T1000 (cell line): ENCODE data around the gene SCFD2.
"Not testable (repeated sequence)": the region's sequence is repeated elsewhere in the genome, so short reads cannot be mapped to it uniquely, and the experiment has no call there.

Source experiments
- DNase-seq: peaks from one replicate; lab custom pipeline; 2025; ENCODE audit warnings: mixed read lengths; lab: John Stamatoyannopoulos, UW

SCFD2 gene

DNA sequence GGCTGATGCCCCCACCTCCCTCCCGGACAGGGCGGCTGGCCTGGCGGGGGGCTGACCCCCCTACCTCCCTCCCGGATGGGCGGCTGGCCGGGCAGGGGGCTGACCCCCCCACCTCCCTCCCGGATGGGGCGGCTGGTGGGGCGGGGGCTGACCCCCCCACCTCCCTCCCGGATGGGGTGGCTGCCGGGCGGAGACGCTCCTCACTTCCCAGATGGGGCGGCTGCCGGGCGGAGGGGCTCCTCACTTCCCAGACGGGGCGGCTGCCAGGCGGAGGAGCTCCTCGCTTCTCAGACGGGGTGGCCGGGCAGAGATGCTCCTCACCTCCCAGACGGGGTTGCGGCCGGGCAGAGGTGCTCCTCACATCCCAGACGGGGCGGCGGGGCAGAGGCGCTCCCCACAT lies 127.5 kb downstream of the SCFD2 start:
- not testable (repeated sequence) for DNase-seq

DNA sequence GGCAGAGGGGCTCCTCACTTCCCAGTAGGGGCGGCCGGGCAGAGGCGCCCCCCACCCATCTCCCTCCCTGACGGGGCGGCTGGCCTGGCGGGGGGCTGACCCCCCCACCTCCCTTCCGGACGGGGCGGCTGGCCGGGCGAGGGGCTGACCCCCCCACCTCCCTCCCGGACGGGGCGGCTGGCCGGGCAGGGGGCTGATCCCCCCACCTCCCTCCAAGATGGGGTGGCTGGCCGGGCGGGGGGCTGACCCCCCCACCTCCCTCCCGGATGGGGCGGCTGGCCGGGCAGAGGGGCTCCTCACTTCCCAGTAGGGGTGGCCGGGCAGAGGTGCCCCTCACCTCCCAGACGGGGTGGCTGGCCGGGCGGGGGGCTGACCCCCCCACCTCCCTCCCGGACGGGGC lies 128.1 kb downstream of the SCFD2 start:
- DNase-seq: not testable (repeated sequence)

DNA sequence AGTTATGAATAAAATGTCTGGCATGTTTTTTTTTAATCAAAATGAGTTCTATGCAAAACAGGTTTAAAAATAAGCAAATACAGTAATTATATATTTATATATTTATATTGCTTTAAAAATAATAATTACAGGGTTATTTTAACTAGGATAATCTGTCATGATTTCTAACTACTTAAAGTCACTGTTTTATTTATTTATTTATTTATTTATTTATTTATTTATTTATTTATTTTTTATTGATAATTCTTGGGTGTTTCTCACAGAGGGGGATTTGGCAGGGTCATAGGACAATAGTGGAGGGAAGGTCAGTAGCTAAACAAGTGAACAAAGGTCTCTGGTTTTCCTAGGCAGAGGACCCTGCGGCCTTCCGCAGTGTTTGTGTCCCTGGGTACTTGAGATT lies 129.2 kb downstream of the SCFD2 start:
- not testable (repeated sequence) for DNase-seq

DNA sequence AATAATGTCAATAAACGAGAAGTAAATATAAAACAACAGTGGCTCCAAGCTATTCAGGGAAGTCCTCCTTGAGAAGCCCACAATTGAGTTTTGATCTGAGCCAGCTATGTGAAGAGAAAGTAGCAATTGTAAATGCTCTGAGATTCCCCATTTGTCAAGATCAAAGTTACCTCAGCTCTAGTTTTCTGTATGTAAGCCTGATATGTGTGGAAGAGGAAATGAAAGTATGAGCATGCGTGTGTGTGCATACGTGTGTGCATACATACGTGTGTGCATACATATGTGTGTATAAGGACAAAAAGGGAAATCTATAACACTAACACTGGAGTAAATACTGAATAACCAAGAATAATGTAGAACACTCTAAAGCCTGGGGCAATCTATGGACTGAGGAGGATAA lies 130.3 kb downstream of the SCFD2 start:
- DNase-seq: no peak

DNA sequence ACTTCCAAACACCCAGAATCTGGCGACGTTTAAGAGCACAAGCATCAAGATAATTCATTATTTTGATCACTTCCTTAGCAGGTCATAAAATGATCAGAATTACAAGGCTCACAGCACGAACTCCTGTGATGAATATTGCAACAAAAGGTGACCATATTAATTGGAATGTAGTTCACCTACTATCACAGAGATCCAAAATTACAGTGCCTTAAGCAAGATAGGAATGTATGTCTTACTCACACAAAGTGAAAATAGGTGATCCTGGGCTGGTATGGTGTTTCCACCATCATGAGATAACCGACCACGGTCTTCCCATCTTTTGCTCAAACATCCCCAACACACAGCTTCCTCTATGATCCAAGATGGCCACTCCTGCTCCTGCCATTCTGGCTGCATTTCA lies 131.2 kb downstream of the SCFD2 start:
- no peak for DNase-seq

DNA sequence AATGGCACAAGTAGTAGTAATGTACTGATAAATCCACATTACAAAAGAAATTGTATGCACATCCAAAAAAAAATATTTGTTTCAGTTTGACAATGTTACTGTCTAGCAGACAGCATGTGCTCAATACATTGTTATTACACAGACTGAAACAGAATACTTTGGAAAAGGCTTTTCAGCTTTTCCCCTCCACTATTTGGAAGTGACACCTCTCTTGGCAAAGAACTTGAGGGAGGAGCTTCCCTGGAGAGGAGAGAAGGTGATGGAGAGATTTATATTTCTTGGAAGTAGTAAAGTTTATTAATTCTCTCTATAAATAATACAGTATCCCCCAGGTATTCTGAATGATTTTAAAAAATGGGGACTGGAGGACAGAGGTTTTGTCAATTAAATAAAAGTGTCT lies 131.8 kb downstream of the SCFD2 start:
- no peak for DNase-seq

DNA sequence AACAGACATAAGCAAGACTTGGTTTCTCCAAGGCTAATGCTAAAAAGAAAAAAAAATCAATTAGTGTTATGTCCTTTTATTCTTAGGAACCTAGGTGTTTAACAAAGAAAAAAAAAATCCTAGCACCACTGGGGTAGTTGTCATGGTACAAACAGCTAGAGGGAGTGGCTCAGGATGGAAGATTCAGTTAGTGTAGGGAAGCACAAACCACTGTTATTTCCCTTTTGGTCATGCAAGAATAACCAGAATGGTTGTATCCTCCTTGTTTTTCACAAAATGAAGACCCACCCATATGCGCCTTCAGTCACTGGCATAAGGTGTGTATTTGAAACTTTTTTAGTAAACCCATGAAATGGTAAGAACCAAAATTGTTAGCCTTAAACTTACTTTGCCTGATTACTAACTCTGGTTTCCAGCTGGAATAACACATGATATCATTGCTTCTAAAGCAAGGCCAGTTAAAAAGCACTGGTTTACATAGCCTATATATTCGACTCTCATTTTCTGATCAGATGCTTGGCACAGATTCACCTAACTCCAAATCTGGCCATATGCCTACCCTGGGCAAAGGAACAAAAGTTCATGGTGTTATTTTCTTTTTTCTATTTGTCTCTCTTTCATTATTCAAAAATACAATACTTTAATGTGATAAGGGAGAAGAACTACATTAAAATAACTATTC lies 132.6 kb downstream of the SCFD2 start:
- no peak for DNase-seq

DNA sequence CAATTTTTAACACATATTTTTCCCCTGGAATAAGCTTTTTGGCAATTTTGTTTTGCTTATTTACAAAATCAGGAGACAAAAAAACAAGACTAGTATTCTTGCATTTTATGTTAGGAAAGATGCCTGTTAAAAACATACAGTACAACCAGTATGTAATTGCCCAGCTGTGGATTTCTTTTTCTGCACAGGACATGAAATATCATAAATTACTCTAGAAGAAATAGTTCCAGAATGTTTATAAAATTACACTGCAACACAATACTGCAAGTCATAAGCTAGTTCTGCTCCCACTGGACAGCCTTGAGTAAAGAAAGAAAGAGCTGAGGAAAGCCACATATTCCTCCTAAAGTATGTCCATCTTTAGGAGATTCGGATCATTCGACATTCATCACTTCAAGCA lies 133.5 kb downstream of the SCFD2 start:
- DNase-seq: no peak

DNA sequence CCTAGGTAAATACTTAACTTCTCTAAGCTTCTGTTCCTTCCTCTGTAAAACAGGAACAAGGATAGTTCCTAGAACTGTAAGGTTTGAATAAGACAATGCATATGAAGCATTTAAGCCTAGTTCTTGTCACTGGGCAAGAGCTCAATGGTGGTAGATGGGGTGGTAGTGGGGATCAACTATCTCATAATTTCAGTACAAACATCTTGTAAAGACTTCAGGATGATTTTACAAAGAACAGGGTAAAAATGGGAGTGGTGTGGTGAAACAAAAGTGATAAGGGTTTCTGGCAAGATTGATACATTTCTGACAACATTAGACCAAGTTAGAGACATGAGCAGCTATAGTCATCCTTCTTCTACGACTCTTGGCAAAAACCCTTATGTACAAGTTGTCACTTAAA lies 137.8 kb downstream of the SCFD2 start:
- DNase-seq: no peak

DNA sequence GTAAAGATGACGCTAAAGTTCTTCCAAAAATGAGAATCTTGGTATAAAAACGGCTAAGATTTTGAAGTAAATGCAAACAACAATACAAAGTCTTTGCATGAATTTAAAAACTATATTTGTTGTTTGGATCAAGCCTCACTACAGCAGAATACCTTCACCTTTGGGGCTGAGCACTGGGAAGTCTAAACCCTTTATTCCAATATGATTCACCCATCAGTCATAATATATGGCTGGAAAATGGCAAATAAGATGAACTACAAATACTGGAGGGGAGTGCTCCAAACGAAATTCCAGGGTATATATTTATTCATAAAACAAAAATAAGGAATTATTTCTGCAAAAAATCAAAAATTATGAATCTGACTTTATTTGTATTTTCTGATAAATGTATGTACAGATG lies 138.4 kb downstream of the SCFD2 start:
- no peak for DNase-seq

DNA sequence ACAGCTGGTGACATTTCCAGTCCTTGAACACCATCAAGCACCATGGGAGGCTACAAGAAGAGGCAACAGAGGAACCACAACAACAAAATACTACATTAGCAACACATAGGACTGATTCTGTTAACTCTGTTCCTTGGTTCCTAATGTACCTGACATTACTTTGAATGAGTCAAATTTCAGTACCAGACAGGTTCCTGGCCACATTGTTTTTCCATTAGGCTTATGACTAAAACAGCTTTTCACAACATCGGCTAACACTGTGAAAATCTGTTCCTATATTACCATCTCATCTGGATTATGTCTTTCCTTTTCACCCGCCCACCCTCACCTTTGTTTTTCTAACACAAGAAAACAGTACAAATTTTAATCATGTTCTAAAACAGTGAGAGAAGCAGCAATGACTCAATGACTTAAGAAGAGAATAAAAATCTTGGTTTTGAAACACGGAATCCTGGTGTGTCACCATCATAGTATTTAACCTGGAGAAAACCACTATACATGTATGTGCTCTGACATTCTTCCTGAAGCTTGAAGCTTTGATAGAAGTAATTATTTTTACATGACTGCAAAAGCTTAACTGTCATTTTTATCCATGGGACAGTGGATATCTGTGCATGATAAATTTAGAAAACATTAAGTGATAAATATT lies 143.9 kb downstream of the SCFD2 start:
- no peak for DNase-seq

DNA sequence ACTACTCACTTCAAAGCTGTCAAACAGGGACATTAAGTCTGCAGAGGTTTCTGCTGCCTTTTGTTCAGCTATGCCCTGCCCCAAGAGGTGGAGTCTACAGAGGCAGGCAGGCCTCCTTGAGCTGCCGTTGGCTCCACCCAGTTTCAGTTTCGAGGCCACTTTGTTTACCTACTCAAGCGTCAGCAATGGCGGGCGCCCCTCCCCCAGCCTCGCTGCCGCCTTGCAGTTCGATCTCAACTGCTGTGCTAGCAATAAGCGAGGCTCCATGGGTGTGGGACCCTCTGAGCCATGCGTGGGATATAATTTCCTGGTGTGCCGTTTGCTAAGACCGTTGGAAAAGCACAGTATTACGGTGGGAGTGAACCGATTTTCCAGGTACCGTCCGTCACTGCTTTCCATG lies 146.7 kb downstream of the SCFD2 start:
- DNase-seq: not testable (repeated sequence)

DNA sequence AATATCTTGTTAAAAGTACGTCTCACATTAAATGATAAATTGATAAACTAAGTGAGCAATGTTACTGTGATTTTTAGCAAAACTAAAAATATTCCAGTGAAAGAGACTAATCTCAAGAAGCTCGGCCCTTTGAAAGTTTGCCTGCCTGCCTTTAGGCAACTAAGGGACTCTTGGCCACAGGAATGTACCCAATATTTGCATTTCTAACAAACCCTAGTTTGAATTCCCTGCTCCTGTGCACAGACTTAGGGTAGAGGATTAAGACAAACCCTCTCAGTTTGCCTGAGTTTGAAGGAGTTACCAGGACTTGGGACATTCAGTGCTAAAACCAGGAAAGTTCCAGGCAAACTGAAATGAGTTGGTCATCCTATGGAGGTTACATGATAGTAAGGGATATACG lies 157.1 kb downstream of the SCFD2 start:
- no peak for DNase-seq

DNA sequence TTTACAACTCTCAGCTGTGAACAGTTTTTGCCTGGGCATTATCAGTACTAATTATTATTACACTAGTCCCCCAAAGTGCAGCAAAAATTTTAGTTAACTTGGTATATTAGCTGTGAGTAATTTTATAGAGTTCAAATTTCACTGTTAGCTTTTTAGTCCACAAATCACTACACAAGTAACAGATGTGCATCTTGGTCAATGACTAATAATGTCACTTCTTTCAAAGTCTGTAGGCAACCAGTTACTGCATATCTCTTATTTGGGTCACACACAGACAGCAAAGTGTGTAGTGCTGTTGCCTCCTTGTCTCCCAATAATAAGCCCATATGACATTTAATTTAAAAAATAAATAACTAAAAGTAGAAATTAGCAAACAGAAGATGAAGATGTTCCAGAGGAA lies 159.9 kb downstream of the SCFD2 start:
- no peak for DNase-seq

DNA sequence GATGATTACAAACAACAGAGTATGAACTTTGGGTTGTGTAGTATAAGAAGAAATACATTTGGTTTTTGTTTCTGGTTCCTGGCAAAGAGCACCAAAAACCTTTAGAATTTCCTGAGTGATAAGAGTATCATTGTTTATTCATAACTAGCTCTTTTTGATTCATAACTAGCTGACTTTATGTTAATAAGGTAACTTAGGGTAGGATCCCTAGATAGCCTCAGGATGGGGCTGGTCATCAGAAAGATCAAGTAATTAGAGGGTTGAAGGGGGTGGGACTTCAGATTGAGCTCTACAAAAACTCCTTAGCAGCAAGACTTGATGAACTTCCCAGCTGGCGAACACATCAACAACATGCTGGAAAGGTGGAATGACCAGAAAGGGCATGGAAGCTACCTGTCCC lies 166.5 kb downstream of the SCFD2 start:
- no peak for DNase-seq

DNA sequence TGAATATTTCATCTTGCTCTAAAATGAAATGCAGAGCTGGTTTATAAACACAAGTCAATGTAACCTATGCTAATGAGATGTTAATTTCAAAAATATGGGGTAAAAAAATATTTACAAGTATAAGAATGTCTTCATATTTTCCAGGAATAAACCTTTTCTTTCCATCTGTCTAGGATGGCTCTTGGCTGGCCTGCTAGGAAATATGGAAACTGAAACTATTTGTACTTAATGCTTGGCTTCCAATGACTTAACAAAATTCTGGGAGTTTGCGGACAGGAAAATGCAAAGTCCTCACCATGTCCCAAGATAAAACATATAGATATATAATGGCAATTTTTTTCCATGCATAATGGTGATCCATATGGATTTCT lies 168.1 kb downstream of the SCFD2 start:
- no peak for DNase-seq

DNA sequence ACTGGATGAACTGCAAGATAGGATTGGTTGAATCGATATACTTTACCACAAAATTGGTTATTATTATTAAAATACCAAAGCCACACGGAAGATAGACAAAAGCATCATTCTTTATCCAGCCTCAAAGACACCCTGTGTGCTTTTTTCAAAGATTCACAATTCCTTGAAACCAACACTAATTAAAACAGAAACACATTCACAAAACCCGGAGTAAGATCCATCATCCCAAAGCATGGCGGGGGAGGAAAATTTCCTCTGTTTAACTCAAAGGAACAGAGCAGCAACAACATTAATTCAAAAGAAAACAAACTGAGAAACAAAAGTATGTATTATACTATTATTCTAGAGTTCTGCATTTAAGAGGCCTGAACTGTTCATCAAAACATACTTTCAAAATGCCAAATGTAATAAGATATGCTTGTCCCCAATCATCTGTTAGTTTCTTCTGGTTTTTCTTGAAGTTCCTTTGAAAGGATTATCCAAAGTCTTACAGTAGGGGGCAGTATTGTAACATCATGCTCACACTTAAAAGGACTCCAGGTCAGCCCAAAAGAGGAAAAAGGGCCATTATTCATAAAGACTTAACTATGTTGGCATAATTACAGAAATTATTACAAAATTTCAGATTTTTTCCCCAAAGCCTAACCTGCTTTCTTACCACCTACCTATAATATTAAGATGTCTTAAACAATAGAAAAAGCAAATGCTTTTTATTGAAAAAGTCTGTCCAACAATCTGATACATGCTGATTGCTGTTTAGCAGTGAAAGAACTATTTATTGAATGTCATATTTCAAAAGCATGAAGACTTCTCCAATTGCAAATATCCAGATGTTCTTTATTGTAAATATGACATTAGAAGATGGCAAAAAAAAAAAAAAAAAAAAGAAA lies 168.7 kb downstream of the SCFD2 start:
- no peak for DNase-seq

DNA sequence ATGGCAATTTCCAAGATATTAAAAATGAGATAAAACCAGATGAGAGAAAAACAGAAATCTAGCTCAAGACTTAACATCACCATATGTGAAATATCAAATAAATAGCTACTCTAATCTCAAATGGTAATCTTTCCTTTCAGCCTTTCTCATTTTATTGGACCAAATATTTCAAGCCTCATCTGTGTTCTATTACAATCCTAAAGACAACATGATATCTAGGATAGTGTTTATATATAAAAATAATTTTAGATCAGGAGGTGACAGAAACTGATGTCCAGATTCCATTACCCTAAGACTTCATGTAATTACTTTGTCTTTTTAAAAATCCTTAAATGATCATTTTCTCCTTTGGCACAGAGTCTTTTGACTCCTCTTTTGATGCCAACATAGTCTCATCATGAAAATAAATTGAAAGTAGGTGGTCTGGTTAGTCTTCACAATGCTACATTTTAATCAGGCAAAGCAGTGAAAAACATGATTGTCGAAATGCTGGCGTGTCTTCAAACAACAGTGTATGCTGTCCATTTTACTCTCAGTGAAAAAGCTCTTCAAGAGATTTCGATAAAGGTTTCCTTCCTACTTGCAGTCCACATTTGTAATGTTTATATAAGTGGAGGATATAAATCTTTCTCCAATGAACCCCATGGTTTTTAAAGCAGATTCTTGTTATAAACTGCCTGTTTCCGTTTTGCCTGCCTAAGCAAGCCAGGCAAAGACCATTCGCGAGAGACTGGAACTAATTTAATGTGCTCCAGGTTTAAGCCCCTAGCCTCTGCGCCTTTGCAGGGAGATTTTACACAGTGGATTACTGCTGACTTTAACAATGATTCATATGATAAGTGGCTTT lies 169.8 kb downstream of the SCFD2 start:
- no peak for DNase-seq

DNA sequence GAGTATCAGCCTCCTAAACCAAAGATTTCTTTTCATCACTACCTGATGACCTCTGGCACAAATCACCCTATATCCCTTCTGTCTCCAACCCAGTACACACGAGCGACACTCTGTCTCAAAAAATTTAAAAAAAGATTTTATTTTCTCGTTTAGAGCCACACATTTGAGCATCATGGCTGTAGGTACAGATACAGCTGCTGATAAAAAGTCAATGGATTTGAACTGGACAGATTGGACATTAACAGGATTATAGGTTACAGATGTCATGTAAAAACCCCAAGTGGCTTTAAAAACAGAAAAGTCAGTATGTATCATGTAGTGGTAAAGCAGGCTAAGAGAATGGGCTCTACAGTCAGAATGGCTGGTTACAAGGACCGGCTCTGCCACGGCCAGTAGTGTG lies 171.1 kb downstream of the SCFD2 start:
- no peak for DNase-seq

DNA sequence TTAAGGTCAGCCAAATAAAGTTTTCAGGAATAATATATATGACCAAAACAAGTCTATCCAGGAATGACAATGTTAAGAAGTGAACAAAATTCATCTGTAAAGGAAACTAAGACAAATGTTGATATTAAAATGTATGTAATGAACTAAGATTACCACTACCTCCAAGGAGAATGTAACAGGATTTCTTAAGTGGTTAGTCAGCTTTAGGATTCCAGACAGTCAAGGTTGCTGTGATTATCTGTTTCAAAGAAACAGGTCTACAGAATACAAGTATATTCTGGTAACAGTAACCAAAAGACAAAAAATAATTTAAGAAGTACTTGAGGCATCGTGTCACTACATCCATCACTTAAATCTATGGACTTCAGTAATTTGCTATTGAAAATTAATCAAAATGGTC lies 172.8 kb downstream of the SCFD2 start:
- no peak for DNase-seq

DNA sequence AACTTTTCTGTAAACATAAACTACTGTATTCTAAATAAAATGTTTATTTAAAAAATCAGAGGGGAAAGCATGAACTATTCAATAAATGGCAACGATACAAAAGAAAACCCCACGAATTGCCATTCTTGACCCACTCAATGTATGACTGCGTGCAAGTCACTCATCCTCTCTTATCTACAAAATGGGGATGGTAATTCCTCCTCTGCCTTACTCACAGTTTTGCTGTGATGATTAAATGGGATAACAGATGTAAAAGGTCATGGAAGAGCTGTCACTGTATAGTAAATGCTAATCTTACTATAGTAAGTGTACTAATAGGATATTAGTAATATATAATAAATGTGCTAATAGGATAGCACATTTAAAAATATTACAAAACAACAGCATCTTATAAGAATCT lies 173.4 kb downstream of the SCFD2 start:
- DNase-seq: no peak

DNA sequence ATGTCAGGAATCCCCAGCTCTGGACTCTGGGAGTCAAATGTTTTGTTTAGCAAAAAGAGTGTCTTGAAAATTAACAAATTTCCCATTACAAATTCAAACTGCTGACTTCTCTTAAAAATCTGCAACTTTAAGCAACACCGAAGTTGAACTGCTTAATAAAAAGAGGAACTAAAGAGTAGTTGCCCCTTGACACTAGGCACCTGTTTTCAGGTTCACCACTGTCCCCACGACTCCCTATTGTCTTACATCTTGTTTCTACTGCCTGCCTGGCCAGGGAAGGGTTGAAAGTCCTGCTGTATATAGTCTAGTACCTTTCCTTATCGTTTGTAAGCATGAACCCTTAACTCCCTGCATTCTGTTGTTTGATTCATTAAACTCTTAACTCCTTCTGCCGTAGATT lies 173.9 kb downstream of the SCFD2 start:
- DNase-seq: no peak
